HepG2 (cell line): ENCODE results near the gene STKLD1. TPM values are rescaled to one million over a fixed set of nuclear protein-coding genes. Genes with fewer than 3 reads are reported as not detected.
A peak's percentile ranks its signal among the peaks of the same experiment; 100 is the strongest.

Source experiments
- ATAC-seq: fragments of 200-7000 bp; cut with Tn5 transposase; 3 replicates; pipeline ENCODE4 v1.9.1; 2020; ENCODE audit warnings: mild to moderate bottlenecking, moderate library complexity
- BruUV-seq: library from RNA; stranded (reverse); fragments of 400-500 nt; replicated peaks from 2 replicates; lab custom pipeline; 2021; lab: Mats Ljungman, UMichigan
- CTCF ChIA-PET: fragments of 300-600 bp; formaldehyde crosslinking; extraction: SDS; loops from one replicate; lab custom pipeline; 2021; ENCODE audit warnings: low total read pairs, inconsistent platforms, low intra/inter-chr PET ratio; lab: Yijun Ruan, JAX
- POLR2A ChIA-PET: fragments of 350-600 bp; sonication (Branson Sonifier 250); formaldehyde crosslinking; loops from one replicate; lab custom pipeline; 2020; ENCODE audit warnings: antibody characterized with exemption, inconsistent platforms; lab: Yijun Ruan, JAX
- DNase-seq: peaks from one replicate; pipeline ENCODE4 v3.0.0-alpha.2; 2015; ENCODE audit warnings: low spot score
- FAIRE-seq: peaks from 3 replicates; lab custom pipeline; 2011; peaks lifted over from hg19 to GRCh38; lab: Jason Lieb, UNC
- H2AFZ ChIP-seq: one replicate; pipeline ENCODE4 v1.6.1; 2011; ENCODE audit warnings: low read length, inconsistent platforms
- H3K27ac ChIP-seq: fragments of 300-600 bp; 3 replicates; pipeline ENCODE4 v1.8.0; 2011; ENCODE audit warnings: mixed run types, mild to moderate bottlenecking, mixed read lengths, low read length, inconsistent platforms; ENCODE audit not compliant: insufficient read depth; ENCODE audit errors: extremely low read length
- H3K27me3 ChIP-seq, 2 experiments: fragments of 200-600 bp in 1 of 2; 2 replicates in 1 of 2; 3 replicates in 1 of 2; pipeline versions ENCODE4 v1.6.0 to v1.8.0; 2011; ENCODE audit warnings: low read length in 2 of 2, mild to moderate bottlenecking in 2 of 2, moderate library complexity in 2 of 2, inconsistent platforms in 1 of 2; ENCODE audit not compliant: insufficient read depth in 2 of 2, control insufficient read depth in 1 of 2
- H3K36me3 ChIP-seq, 2 experiments: fragments of 200-600 bp in 1 of 2; replicated peaks in 1 of 2; 2 replicates in 1 of 2; 3 replicates in 1 of 2; pipeline versions ENCODE4 v1.5.1 to v1.8.0; 2011; ENCODE audit warnings: low read length in 2 of 2, inconsistent platforms in 1 of 2; ENCODE audit not compliant: insufficient read depth in 2 of 2, control insufficient read depth in 1 of 2
- H3K4me1 ChIP-seq: 2 replicates; pipeline ENCODE4 v1.5.1; 2012; ENCODE audit warnings: low read length, inconsistent platforms; ENCODE audit not compliant: insufficient read depth
- H3K4me2 ChIP-seq: 2 replicates; pipeline ENCODE4 v1.6.0; 2011; ENCODE audit warnings: low read depth, low read length, inconsistent platforms
- H3K4me3 ChIP-seq, 3 experiments: fragments of 200-600 bp in 1 of 3; sonication (generic), shearing (Covaris generic) in 1 of 3; replicated peaks in 1 of 3; 2 replicates each; pipeline ENCODE4 v1.5.1; 2011 to 2016; ENCODE audit warnings: low read length in 3 of 3, inconsistent platforms in 2 of 3, low read depth in 2 of 3, mild to moderate bottlenecking in 2 of 3, control low read depth in 1 of 3, mixed read lengths in 1 of 3; ENCODE audit not compliant: insufficient read depth in 1 of 3
- H3K79me2 ChIP-seq: one replicate; pipeline ENCODE4 v1.6.1; 2011; ENCODE audit warnings: low read length, inconsistent platforms; ENCODE audit not compliant: insufficient read depth
- H3K9ac ChIP-seq: 2 replicates; pipeline ENCODE4 v1.6.0; 2011; ENCODE audit warnings: mild to moderate bottlenecking, low read depth, low read length, inconsistent platforms; ENCODE audit not compliant: insufficient read depth
- H3K9me3 ChIP-seq: 2 replicates; pipeline ENCODE4 v1.5.1; 2012; ENCODE audit warnings: mild to moderate bottlenecking, low read length
- H4K20me1 ChIP-seq: 2 replicates; pipeline ENCODE4 v1.6.0; 2011; ENCODE audit warnings: inconsistent platforms, mild to moderate bottlenecking, low read length, moderate library complexity; ENCODE audit not compliant: insufficient read depth
- AGO2 ChIP-seq: fragments of 200-400 bp; formaldehyde crosslinking; optimal IDR thresholded peaks from 2 replicates; pipeline ENCODE3; 2017; ENCODE audit warnings: mild to moderate bottlenecking, low read depth, low read length, moderate library complexity
- POLR2A ChIP-seq, 2 experiments: IDR thresholded peaks; 2 replicates each; pipeline ENCODE4 v1.6.1; 2011; ENCODE audit warnings: low read depth in 2 of 2, low read length in 2 of 2, mild to moderate bottlenecking in 1 of 2, moderate library complexity in 1 of 2; ENCODE audit not compliant: insufficient read depth in 1 of 2
- RNF219 ChIP-seq: sonication (generic); formaldehyde crosslinking; IDR thresholded peaks from 2 replicates; pipeline ENCODE4 v1.5.0; 2020; ENCODE audit warnings: mild to moderate bottlenecking, missing genetic modification reagents
- ZBTB46 ChIP-seq: sonication (generic); formaldehyde crosslinking; IDR thresholded peaks from 2 replicates; pipeline ENCODE4 v1.4.0; 2020; ENCODE audit warnings: mild to moderate bottlenecking, missing genetic modification reagents, borderline replicate concordance
- ZFP91 ChIP-seq: sonication (generic); formaldehyde crosslinking; IDR thresholded peaks from 2 replicates; pipeline ENCODE4 v1.9.0; 2022; ENCODE audit warnings: missing genetic modification reagents, mild to moderate bottlenecking, borderline replicate concordance
- WGBS: methylation state at CpG from one replicate; pipeline ENCODE4 v1.1.6; 2017; ENCODE audit warnings: low lambda C conversion rate; 5-methylcytosine and 5-hydroxymethylcytosine counted together
- in situ Hi-C: cut with HindIII; loops from 2 replicates; pipeline ENCODE4 v1.10.0; 2017; ENCODE audit warnings: low pct_unique_long_range_greater_than_20kb; ENCODE audit not compliant: extremely low pct_ligation_motif_present
- intact Hi-C: fragments of 100-400 bp; cut with micrococcal nuclease; formaldehyde crosslinking; loops from one replicate; pipeline ENCODE4 v1.10.0; 2022; ENCODE audit not compliant: unreplicated experiment
- polyA plus RNA-seq, 8 experiments: library from polyadenylated mRNA; depleted of rRNA in 3 of 8; stranded (reverse) in 7 of 8; unstranded in 1 of 8; fragments of >200 nt; fragmentation: Illumina TruSeq in 4 of 8; extraction: Trizol in 4 of 8; gene quantifications; 2 replicates each; pipeline versions ENCODE4 v1.2.1 to v1.2.3, GENCODE V29; 2011 to 2016; ENCODE audit warnings: low read depth in 4 of 8, missing spikeins in 1 of 8, mixed read lengths in 1 of 8; ENCODE audit not compliant: insufficient read depth in 1 of 8
- total RNA-seq, 5 experiments: library from RNA; depleted of rRNA; stranded (reverse); fragments of >200 nt; fragmentation: Illumina TruSeq; extraction: Trizol; gene quantifications; 2 replicates each; pipeline ENCODE4 v1.2.3, GENCODE V29; 2016; ENCODE audit warnings: low read depth in 1 of 5

Gene STKLD1
- total and polyA plus RNA-seq, 2 of the 13 experiments (the other 11 are each of a cell fraction or from before 2014, with no cell fraction given), result 1.5 to 2.2 TPM

- Histone ChIP-seq H3K79me2 (no peaks in the 10 kb centered on the region), H3K4me2 (no peak overlapping the region), H3K9ac (no peak overlapping the region), H3K4me1 (peaks cover 8% of the 10 kb centered on the region), H2AFZ (no peak overlapping the region), H3K4me3 (no peak overlapping the region), H3K27ac (no peak overlapping the region)
- ChIA-PET CTCF (interaction anchor here (0.7 to 1.7 kb wide), 5 partner anchors 45 to 218 kb away, joined by 3 to 7 read pairs (median 3); no protein-coding TSS in a partner anchor), POLR2A (interaction anchor here (1.2 kb wide), 1 partner anchor 74 kb away, joined by 3 read pairs; the partner anchor contains the start of gene SLC2A6)
- no peak for DNase-seq
- 70% methylated on average over 2 of the region's 12 CpGs for WGBS
- intact Hi-C loops, result loop anchor here (1.0 kb wide), 1 partner anchor 44 kb away; no protein-coding TSS in a partner anchor
- BruUV-seq, result no TSS peak
- TF ChIP-seq ZFP91 (CRISPR knock-in tag) (peak; percentile 14; the same call in 1 of the 2 replicates), ZBTB46 (CRISPR knock-in tag) (no peak), AGO2 (peak; percentile 91), POLR2A (IDR thresholded peaks at IDR 0.05; ENCODE audit: insufficient read depth in 1 of 2, low read depth in 2 of 2, low read length in 2 of 2) (peak in 1 of 2 experiments; percentile 46; a peak in 1 of 4 replicates), RNF219 (CRISPR knock-in tag) (no peak)
- TF ChIP-seq, all 625 proteins: peak for 3
- H4K20me1 ChIP-seq, result 0 out of 2 replicates have a peak, but pooled peaks cover 4% of the 10 kb centered on the region
- peaks cover 15 to 34% of the 10 kb centered on the region in 2 experiments; a peak in 4 of 5 replicates for H3K36me3 ChIP-seq
- in situ Hi-C loops, result loop anchor here (5.0 kb wide), 2 partner anchors 47 to 83 kb away; partner anchors contain the start of genes SURF1 and SURF2
- no peak for ATAC-seq
- H3K27me3 ChIP-seq, result no peaks in the 10 kb centered on the region
- FAIRE-seq, result no peak
- H3K9me3 ChIP-seq, result no peaks in the 10 kb centered on the region
Measured at GRCh38 chr9:133404454-133405002, 28.4 kb downstream of the STKLD1 start.
